Activated CD8-positive, alpha-beta memory T cell treated with anti-CD3 and anti-CD28 coated beads, Interleukin-2, amount 10 ng/mL, durations not matched to agents 7 days and 5 days (primary cell): ENCODE measurements around the gene SKP2. TPM values are rescaled to one million over a fixed set of nuclear protein-coding genes. Genes with fewer than 3 reads are reported as not detected.
"Not testable (repeated sequence)": the region's sequence is repeated elsewhere in the genome, so short reads cannot be mapped to it uniquely, and the experiment has no call there.

Experiments used
- ATAC-seq: fragments of 150-1000 bp; cut with Tn5 transposase; one replicate; pipeline ENCODE4 v1.10.0; 2021; ENCODE audit warnings: moderate library complexity
- CTCF ChIA-PET: fragments of 350-600 bp; sonication (Branson Sonifier 250); formaldehyde crosslinking; loops from one replicate; lab custom pipeline; 2021; ENCODE audit warnings: antibody characterized with exemption; lab: Charles Lee
- DNase-seq: peaks from one replicate; pipeline ENCODE4 v3.0.0-alpha.2; 2020
- H3K27ac Mint-ChIP-seq: one replicate; pipeline ENCODE4 v1.8.0; 2021; ENCODE audit warnings: mild to moderate bottlenecking, mixed read lengths
- H3K27me3 Mint-ChIP-seq: one replicate; pipeline ENCODE4 v1.8.0; 2021; ENCODE audit warnings: mixed read lengths
- H3K36me3 Mint-ChIP-seq: one replicate; pipeline ENCODE4 v1.8.0; 2021; ENCODE audit warnings: mild to moderate bottlenecking, mixed read lengths
- H3K4me1 Mint-ChIP-seq: one replicate; pipeline ENCODE4 v1.8.0; 2021; ENCODE audit warnings: mixed read lengths
- H3K4me3 Mint-ChIP-seq: one replicate; pipeline ENCODE4 v1.8.0; 2021; ENCODE audit warnings: mild to moderate bottlenecking, moderate library complexity, mixed read lengths
- H3K9me3 Mint-ChIP-seq: one replicate; pipeline ENCODE4 v1.8.0; 2022; ENCODE audit warnings: low read depth, mixed read lengths
- total RNA-seq, 2 experiments: library from RNA; stranded (reverse); gene quantifications; one replicate each; pipeline ENCODE4 v1.2.3, GENCODE V29; 2021

SKP2 gene
- total RNA-seq, 2 experiments from 2014 or later: 43.5 to 52.3 TPM

DNA sequence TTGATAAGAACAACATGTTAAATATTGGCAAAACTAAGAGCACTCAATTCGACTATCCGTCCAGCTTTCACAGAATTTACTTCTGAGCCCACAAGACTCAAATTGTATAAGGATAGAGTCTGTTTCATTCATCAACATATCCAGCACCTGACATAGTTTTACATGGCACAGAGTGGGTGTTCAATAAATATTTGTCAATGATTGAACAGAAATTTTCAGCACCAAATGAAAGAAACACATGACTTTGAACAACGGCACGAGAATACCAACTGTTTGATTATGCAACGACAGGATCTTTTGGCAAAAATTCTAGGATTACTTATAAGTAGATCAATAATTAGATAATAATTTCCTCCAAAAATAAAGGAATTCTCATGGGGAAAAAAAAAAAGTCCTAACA, 41.8 kb downstream of the SKP2 start:
- DNase-seq: no peak
- Mint-ChIP-seq H3K36me3 (peaks cover 43% of the 10 kb centered on the region), H3K4me1 (no peaks in the 10 kb centered on the region), H3K27me3 (no peaks in the 10 kb centered on the region), H3K4me3 (no peak overlapping the region), H3K27ac (no peak overlapping the region), H3K9me3 (peaks cover 2% of the 10 kb centered on the region)
- CTCF ChIA-PET: no interaction called here
- no peak for ATAC-seq

DNA sequence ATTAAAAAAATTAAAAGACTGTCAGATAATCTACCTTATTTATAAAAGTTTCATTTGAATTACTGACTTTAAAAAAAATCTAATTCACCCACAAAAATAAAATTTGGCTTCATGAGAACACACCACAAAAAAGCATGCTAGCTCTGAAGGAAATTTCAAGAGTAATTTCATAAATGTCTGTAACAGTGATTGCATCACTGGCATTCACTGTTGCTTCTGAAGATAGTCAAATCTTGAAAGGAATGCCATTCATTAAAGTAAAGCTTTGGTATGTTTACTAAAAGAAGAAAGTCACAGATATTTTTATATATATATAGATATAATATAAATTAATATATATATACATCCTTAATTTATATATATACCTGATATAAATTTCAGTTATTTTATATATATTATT, 46.4 kb downstream of the SKP2 start:
- H3K4me1 Mint-ChIP-seq: no peaks in the 10 kb centered on the region
- CTCF ChIA-PET: no interaction called here
- peaks cover 13% of the 10 kb centered on the region for H3K36me3 Mint-ChIP-seq
- H3K27ac Mint-ChIP-seq: no peak overlapping the region
- no peak for ATAC-seq
- DNase-seq: no peak
- H3K4me3 Mint-ChIP-seq: no peak overlapping the region
- H3K27me3 Mint-ChIP-seq: no peaks in the 10 kb centered on the region
- H3K9me3 Mint-ChIP-seq: no peaks in the 10 kb centered on the region

DNA sequence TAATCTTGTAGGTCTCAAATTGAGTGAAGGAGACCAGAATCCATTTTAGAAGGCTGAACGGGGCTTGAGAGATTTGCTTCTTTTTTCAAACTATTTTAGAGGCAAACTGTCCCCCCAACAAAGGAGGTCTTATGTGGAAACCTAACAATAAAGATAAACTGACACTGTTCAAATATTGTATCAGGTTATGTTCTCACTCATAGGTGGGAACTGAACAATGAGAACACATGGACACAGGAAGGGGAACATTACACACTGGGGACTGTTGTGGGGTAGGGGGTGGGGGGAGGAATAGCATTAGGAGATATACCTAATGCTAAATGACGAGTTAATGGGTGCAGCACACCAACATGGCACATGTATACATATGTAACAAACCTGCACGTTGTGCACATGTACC, 46.9 kb downstream of the SKP2 start:
- H3K27ac Mint-ChIP-seq, H3K4me1 Mint-ChIP-seq, ATAC-seq, DNase-seq, H3K4me3 Mint-ChIP-seq, H3K9me3 Mint-ChIP-seq, CTCF ChIA-PET, H3K27me3 Mint-ChIP-seq: not testable (repeated sequence)
- H3K36me3 Mint-ChIP-seq: peaks cover 11% of the 10 kb centered on the region

DNA sequence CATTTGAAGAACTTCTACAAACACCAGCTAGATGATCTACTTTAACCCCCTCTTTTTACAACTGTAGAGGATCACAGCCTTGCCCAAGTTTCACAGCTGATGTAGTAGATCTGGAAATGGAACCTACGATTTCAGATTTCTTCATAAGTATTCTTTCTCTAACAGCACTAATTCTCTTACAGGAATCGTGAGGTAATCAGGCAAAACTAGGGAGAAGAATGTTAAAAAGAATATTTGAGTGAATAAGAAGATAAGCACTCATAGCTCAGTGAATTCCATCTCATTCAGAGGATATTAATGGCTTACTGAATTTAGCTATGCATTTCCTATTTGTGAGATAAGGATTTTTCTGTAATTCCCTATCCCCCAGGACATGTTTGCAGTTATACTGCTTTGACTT, 47.7 kb downstream of the SKP2 start:
- DNase-seq (no peak), ATAC-seq (no peak)
- H3K9me3 Mint-ChIP-seq: no peaks in the 10 kb centered on the region
- CTCF ChIA-PET: interaction anchor here (0.9 kb wide), 1 partner anchor 83 kb away, joined by 3 read pairs; no protein-coding TSS in a partner anchor
- no peaks in the 10 kb centered on the region for H3K27me3 Mint-ChIP-seq
- H3K4me3 Mint-ChIP-seq: no peak overlapping the region
- H3K4me1 Mint-ChIP-seq: no peaks in the 10 kb centered on the region
- no peak overlapping the region for H3K27ac Mint-ChIP-seq
- peaks cover 10% of the 10 kb centered on the region for H3K36me3 Mint-ChIP-seq

DNA sequence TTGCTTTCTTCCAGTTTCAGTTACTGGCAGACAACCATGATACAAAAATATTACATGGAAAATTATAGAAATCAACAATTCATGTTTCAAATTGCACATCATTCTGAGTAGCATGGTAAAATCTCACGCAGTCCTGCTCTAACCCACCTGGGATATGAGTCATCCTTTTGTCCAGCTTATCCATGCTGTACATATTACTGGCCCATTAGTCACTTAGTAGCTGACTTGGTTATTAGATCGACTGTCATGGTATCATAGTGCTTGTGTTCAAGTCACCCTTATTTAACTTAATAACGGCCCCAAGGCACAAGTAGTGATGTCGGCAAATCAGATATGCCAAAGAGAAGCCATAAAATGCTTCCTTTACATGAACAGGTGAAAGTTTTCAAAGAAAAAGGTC, 48.6 kb downstream of the SKP2 start:
- no peak overlapping the region for H3K4me3 Mint-ChIP-seq
- H3K4me1 Mint-ChIP-seq: no peaks in the 10 kb centered on the region
- peaks cover 12% of the 10 kb centered on the region for H3K36me3 Mint-ChIP-seq
- no peaks in the 10 kb centered on the region for H3K27me3 Mint-ChIP-seq
- ATAC-seq (no peak), DNase-seq (no peak)
- no peaks in the 10 kb centered on the region for H3K9me3 Mint-ChIP-seq
- H3K27ac Mint-ChIP-seq: no peak overlapping the region
- CTCF ChIA-PET: no interaction called here

DNA sequence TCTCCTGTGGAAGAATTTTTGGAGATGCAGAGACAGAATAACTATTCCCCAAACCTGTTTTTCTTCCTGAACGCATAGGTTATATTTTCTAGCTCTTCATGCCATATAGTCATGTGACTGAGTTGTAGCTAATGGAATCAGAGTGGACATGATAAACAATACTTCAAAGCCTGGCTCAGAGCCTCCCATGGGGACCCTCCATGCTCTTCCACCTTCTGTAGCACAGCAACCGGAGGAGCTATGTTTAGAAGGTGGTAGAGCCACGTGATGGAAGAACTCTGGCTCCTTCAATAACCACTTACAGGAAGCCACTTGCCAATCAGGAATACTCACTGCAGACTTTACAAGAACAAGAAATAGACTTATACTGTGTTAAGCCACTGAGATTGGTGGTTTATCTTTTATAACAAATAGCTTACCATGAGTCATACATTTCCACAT, 50.6 kb downstream of the SKP2 start:
- no peaks in the 10 kb centered on the region for H3K27me3 Mint-ChIP-seq
- H3K4me1 Mint-ChIP-seq: no peaks in the 10 kb centered on the region
- H3K9me3 Mint-ChIP-seq: no peaks in the 10 kb centered on the region
- no peak for ATAC-seq
- no peak overlapping the region for H3K4me3 Mint-ChIP-seq
- H3K36me3 Mint-ChIP-seq: peaks cover 15% of the 10 kb centered on the region
- CTCF ChIA-PET: no interaction called here
- H3K27ac Mint-ChIP-seq: no peak overlapping the region
- DNase-seq: no peak

DNA sequence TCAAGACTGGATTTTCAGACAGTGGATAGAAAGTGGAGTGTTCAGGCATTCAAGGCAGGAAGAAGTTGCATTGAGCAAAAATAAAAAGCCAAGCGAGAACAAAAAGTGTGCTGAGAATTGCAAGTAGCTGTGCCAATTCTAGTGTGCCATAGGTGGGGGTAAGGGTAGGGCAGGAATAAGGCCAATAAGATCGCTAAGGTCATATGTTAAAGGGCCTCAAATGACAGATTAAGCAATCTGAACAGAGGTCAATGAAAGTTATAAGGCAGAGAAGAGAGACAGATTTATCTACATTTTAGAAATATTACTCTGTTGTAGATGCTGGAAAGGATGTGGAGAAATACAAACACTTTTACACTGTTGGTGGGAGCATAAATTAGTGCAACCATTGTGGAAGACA, 53.4 kb downstream of the SKP2 start:
- H3K27me3 Mint-ChIP-seq: no peaks in the 10 kb centered on the region
- CTCF ChIA-PET: no interaction called here
- no peak overlapping the region for H3K27ac Mint-ChIP-seq

DNA sequence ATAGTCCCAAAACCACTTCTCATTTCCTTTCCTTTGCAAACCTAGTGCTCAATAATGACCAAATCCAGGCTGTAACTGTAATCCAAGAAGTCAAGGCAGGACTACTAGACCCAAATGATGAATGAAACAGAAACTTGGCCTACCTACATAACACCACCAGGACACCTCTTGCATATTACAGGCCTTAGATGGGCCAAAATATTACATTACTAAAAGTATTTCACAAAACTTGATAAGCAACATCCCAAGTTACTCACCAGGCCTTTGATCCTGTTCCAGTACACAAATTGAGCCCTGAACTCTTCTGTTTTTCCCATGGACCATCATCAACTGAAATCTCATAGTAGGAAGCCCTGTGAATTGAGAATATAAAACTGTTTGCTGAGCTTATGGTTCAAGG, 55.0 kb downstream of the SKP2 start:
- DNase-seq: no peak

More for the DNA sequence above, 53.4 kb downstream of the SKP2 start:
- H3K4me3 Mint-ChIP-seq: no peak overlapping the region
- H3K4me1 Mint-ChIP-seq: no peaks in the 10 kb centered on the region
- H3K36me3 Mint-ChIP-seq: peaks cover 16% of the 10 kb centered on the region
- ATAC-seq: no peak
- DNase-seq: no peak
- H3K9me3 Mint-ChIP-seq: no peaks in the 10 kb centered on the region

DNA sequence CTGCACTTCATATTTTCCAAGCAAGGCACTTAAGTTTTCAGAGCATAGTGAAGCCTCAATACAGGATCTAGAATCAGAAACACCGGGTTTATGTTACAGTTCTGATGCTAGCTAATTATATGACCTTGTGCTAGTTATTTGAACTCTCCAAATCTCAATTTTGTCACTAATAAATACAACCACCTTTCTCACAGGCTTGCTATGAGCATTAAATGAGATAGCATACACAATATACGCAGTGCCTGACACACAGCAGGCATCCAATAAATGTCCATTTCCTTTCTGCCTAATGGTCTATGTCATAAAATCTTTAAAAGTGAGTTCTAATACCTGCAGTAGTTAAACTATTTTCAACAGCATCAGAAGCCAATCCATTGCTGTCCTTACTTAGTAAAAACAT, 56.9 kb downstream of the SKP2 start:
- Mint-ChIP-seq H3K9me3 (no peaks in the 10 kb centered on the region), H3K36me3 (peaks cover 24% of the 10 kb centered on the region), H3K4me3 (no peak overlapping the region), H3K27ac (no peak overlapping the region), H3K27me3 (no peaks in the 10 kb centered on the region), H3K4me1 (no peaks in the 10 kb centered on the region)
- ATAC-seq (no peak), DNase-seq (no peak)
- CTCF ChIA-PET: no interaction called here

More for the DNA sequence above, 55.0 kb downstream of the SKP2 start:
- H3K27me3 Mint-ChIP-seq: no peaks in the 10 kb centered on the region
- no peak overlapping the region for H3K4me3 Mint-ChIP-seq
- no peak for ATAC-seq
- CTCF ChIA-PET: no interaction called here
- H3K27ac Mint-ChIP-seq: no peak overlapping the region
- H3K36me3 Mint-ChIP-seq: peaks cover 18% of the 10 kb centered on the region
- H3K9me3 Mint-ChIP-seq: no peaks in the 10 kb centered on the region
- no peaks in the 10 kb centered on the region for H3K4me1 Mint-ChIP-seq

DNA sequence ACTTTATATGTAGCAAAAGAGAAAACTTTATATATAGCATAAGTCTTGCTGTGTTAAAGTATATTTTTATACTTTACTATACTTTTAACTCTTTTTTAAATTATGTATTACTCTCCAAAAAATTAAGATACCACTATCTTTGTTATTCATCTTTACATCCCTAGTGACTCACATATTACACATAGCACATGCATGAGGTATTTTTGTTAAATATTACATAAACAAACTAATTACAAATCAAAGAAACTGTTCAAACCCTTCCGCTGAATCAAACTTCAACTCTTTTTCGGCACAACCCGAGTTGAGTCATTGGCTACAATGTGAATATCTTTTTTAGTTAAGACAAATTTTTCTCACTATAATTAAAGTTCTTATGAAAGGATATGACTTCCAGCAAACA, 57.8 kb downstream of the SKP2 start:
- no peaks in the 10 kb centered on the region for H3K27me3 Mint-ChIP-seq
- peaks cover 25% of the 10 kb centered on the region for H3K36me3 Mint-ChIP-seq
- ATAC-seq: no peak
- no peaks in the 10 kb centered on the region for H3K4me1 Mint-ChIP-seq
- H3K27ac Mint-ChIP-seq: no peak overlapping the region
- no peaks in the 10 kb centered on the region for H3K9me3 Mint-ChIP-seq
- no peak overlapping the region for H3K4me3 Mint-ChIP-seq
- CTCF ChIA-PET: interaction anchor here (1.4 kb wide), 1 partner anchor 131 kb away, joined by 5 read pairs; no protein-coding TSS in a partner anchor
- DNase-seq: no peak

DNA sequence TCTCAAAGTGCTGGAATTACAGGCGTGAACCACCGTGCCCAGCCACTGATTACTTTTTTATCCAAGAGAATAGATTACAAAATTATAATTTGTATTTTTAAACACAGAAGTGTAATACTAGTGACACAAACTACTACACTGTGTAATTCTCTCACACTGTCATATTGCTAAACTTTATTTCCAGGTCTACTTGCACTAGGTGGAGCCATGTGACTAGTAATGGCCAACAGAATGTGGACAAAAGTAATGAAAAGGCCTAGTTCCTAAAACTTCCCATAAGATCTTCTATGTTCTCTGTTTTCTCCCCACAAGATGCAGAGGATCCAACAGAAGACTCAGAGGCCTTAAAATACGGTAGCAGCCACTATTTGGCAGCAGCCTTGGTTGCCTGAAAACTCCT, 62.5 kb downstream of the SKP2 start:
- ATAC-seq: no peak
- Mint-ChIP-seq H3K4me1 (no peaks in the 10 kb centered on the region), H3K4me3 (no peak overlapping the region), H3K36me3 (peaks cover 17% of the 10 kb centered on the region), H3K27ac (no peak overlapping the region), H3K27me3 (no peaks in the 10 kb centered on the region), H3K9me3 (no peaks in the 10 kb centered on the region)
- no peak for DNase-seq
- CTCF ChIA-PET: no interaction called here

DNA sequence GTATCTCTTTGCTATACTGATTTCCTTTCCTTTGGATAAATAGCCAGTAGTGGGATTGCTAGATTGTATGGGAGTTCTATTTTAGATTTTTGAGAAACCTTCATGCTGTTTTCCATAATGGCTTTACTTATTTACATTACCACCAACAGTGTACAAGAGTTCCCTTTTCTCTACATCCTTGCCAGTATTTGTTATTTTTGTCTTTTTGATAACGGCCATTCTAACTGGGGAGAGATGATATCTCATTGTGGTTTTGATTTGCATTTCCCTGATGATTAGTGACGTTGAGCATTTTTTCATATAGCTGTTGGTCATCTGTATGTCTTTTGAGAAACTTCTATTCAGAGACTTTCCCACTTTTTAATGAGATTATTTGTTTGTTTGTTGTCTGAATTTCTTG, 64.0 kb downstream of the SKP2 start:
- Mint-ChIP-seq H3K36me3 (peaks cover 20% of the 10 kb centered on the region), H3K4me3 (no peak overlapping the region), H3K27ac (no peak overlapping the region), H3K27me3 (no peaks in the 10 kb centered on the region), H3K4me1 (no peaks in the 10 kb centered on the region), H3K9me3 (no peaks in the 10 kb centered on the region)
- DNase-seq: no peak
- CTCF ChIA-PET: interaction anchor here (1.7 kb wide), 1 partner anchor 26 kb away, joined by 4 read pairs; the partner anchor contains the start of gene NADK2
- no peak for ATAC-seq

DNA sequence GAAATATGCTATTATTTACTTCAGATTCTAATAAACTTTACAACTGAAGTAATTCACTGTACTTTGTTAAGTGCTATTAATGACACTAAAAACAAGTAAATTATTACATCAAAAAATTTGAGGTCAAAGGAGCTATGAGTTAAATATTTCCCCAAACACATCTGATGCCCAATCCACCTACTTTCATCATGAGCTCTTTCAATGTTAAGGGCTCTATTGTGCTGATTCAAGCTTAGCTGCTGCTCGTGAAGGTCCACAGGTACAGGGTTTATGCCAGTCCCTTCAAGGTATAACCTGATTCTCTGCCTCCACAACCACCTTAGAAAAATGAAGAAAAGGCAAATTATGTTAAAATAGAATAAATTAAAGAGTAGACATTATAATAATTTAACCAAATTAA, 65.7 kb downstream of the SKP2 start:
- peaks cover 16% of the 10 kb centered on the region for H3K36me3 Mint-ChIP-seq
- no peak overlapping the region for H3K4me3 Mint-ChIP-seq

DNA sequence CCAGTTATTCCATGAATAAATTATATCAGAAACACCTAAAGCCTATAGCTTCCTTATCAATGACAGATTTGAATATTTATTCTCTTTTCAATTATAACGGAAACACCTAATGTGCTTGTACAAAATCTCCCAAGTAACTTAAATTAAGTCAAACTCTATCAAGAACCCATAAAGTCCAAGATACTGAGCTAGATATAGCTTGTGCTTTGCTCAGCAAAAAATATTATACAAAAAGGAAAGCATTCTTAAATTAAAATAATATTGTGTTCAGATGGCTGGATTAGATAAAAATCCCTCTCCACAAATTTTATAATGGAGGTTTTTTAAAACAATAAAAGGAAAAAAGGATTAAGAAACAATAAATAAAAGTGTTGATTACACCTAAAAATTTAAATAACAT, 66.1 kb downstream of the SKP2 start:
- Mint-ChIP-seq H3K4me1 (no peaks in the 10 kb centered on the region), H3K27me3 (no peaks in the 10 kb centered on the region), H3K27ac (no peak overlapping the region), H3K4me3 (no peak overlapping the region), H3K9me3 (no peaks in the 10 kb centered on the region), H3K36me3 (peaks cover 14% of the 10 kb centered on the region)
- CTCF ChIA-PET: interaction anchor here (0.9 to 1.0 kb wide), 3 partner anchors 8 to 139 kb away, joined by 3 read pairs; partner anchors contain the start of gene NADK2
- DNase-seq (no peak), ATAC-seq (no peak)

More for the DNA sequence above, 65.7 kb downstream of the SKP2 start:
- DNase-seq (no peak), ATAC-seq (no peak)
- Mint-ChIP-seq H3K4me1 (no peaks in the 10 kb centered on the region), H3K27me3 (no peaks in the 10 kb centered on the region), H3K27ac (no peak overlapping the region), H3K9me3 (no peaks in the 10 kb centered on the region)
- CTCF ChIA-PET: interaction anchor here (0.9 to 1.7 kb wide), 5 partner anchors 9 to 139 kb away, joined by 3 to 4 read pairs (median 3); partner anchors contain the start of gene NADK2
